ENCODE results near the gene PLEKHA7. TPM values are rescaled to one million over a fixed set of nuclear protein-coding genes. Genes with fewer than 3 reads are reported as not detected.
A peak's percentile ranks its signal among the peaks of the same experiment; 100 is the strongest.

The PLEKHA7 gene
- total and polyA plus RNA-seq, 2 of the 13 experiments (the other 11 are each of a cell fraction or from before 2014, with no cell fraction given): 17.5 to 18.7 TPM

- TF ChIP-seq, protein P1, sequence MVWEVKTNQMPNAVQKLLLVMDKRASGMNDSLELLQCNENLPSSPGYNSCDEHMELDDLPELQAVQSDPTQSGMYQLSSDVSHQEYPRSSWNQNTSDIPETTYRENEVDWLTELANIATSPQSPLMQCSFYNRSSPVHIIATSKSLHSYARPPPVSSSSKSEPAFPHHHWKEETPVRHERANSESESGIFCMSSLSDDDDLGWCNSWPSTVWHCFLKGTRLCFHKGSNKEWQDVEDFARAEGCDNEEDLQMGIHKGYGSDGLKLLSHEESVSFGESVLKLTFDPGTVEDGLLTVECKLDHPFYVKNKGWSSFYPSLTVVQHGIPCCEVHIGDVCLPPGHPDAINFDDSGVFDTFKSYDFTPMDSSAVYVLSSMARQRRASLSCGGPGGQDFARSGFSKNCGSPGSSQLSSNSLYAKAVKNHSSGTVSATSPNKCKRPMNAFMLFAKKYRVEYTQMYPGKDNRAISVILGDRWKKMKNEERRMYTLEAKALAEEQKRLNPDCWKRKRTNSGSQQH (CRISPR knock-in tag; IDR thresholded peaks at IDR 0.05; ENCODE audit: low read depth): no peak
- no peak for TF ChIP-seq TBP (CRISPR knock-in tag; IDR thresholded peaks at IDR 0.05)
- no peak for TF ChIP-seq GABPB1 (CRISPR knock-in tag; IDR thresholded peaks at IDR 0.05)
- TF ChIP-seq CBX5 (CRISPR knock-in tag; IDR thresholded peaks at IDR 0.05; ENCODE audit: borderline replicate concordance): no peak
- TF ChIP-seq TRIM24 (CRISPR knock-in tag; IDR thresholded peaks at IDR 0.05): no peak
- no peak for TF ChIP-seq ZNF672 (CRISPR knock-in tag; IDR thresholded peaks at IDR 0.05)
- no peak for TF ChIP-seq IRF2 (CRISPR knock-in tag; IDR thresholded peaks at IDR 0.05)
- TF ChIP-seq HMGA1 (CRISPR knock-in tag; conservative IDR thresholded peaks at IDR 0.05): no peak
- TF ChIP-seq, protein P2, sequence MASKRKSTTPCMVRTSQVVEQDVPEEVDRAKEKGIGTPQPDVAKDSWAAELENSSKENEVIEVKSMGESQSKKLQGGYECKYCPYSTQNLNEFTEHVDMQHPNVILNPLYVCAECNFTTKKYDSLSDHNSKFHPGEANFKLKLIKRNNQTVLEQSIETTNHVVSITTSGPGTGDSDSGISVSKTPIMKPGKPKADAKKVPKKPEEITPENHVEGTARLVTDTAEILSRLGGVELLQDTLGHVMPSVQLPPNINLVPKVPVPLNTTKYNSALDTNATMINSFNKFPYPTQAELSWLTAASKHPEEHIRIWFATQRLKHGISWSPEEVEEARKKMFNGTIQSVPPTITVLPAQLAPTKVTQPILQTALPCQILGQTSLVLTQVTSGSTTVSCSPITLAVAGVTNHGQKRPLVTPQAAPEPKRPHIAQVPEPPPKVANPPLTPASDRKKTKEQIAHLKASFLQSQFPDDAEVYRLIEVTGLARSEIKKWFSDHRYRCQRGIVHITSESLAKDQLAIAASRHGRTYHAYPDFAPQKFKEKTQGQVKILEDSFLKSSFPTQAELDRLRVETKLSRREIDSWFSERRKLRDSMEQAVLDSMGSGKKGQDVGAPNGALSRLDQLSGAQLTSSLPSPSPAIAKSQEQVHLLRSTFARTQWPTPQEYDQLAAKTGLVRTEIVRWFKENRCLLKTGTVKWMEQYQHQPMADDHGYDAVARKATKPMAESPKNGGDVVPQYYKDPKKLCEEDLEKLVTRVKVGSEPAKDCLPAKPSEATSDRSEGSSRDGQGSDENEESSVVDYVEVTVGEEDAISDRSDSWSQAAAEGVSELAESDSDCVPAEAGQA (IDR thresholded peaks at IDR 0.05; ENCODE audit: low read depth): no peak
- TF ChIP-seq, protein P2 (CRISPR knock-in tag; IDR thresholded peaks at IDR 0.05; ENCODE audit: borderline replicate concordance): no peak
- peak; percentile 19; the same call in 1 of the 2 replicates for TF ChIP-seq GATAD2A (CRISPR knock-in tag; IDR thresholded peaks at IDR 0.05)
- no peak for TF ChIP-seq ZNF558 (CRISPR knock-in tag; IDR thresholded peaks at IDR 0.05; ENCODE audit: borderline replicate concordance)
- TF ChIP-seq ONECUT2 (CRISPR knock-in tag; IDR thresholded peaks at IDR 0.05): no peak
- TF ChIP-seq SCMH1 (CRISPR knock-in tag; IDR thresholded peaks at IDR 0.05; ENCODE audit: borderline replicate concordance): no peak
- TF ChIP-seq HMG20B (CRISPR knock-in tag; conservative IDR thresholded peaks at IDR 0.05): no peak
- TF ChIP-seq ZNF30 (CRISPR knock-in tag; IDR thresholded peaks at IDR 0.05): no peak
- TF ChIP-seq ZNF7 (CRISPR knock-in tag; IDR thresholded peaks at IDR 0.05): no peak
- peak; percentile 40 for TF ChIP-seq ZEB1 (IDR thresholded peaks at IDR 0.05; ENCODE audit: insufficient replicate concordance, low read depth)
- no peak for TF ChIP-seq NCOR1 (IDR thresholded peaks at IDR 0.05; ENCODE audit: borderline replicate concordance, low read length)
- no peak for TF ChIP-seq ZNF615 (CRISPR knock-in tag; IDR thresholded peaks at IDR 0.05; ENCODE audit: borderline replicate concordance)
- TF ChIP-seq IRX3 (CRISPR knock-in tag; IDR thresholded peaks at IDR 0.05; ENCODE audit: borderline replicate concordance, low read depth): no peak
Observed at GRCh38 chr11:17004486-17005148, 9.6 kb downstream of the PLEKHA7 start (continued).
